Aortic smooth muscle cell (primary cell): ENCODE measurements around the gene ZBTB17. TPM values are rescaled to one million over a fixed set of nuclear protein-coding genes. Genes with fewer than 3 reads are reported as not detected.

ENCODE experiments used
- total RNA-seq: library from RNA; depleted of rRNA; stranded (reverse); fragments of >200 nt; gene quantifications from 2 replicates; pipeline ENCODE4 v1.2.3, GENCODE V29; 2014

The ZBTB17 gene
- total RNA-seq, result 22.1 and 27.2 TPM in 2 replicates

DNA sequence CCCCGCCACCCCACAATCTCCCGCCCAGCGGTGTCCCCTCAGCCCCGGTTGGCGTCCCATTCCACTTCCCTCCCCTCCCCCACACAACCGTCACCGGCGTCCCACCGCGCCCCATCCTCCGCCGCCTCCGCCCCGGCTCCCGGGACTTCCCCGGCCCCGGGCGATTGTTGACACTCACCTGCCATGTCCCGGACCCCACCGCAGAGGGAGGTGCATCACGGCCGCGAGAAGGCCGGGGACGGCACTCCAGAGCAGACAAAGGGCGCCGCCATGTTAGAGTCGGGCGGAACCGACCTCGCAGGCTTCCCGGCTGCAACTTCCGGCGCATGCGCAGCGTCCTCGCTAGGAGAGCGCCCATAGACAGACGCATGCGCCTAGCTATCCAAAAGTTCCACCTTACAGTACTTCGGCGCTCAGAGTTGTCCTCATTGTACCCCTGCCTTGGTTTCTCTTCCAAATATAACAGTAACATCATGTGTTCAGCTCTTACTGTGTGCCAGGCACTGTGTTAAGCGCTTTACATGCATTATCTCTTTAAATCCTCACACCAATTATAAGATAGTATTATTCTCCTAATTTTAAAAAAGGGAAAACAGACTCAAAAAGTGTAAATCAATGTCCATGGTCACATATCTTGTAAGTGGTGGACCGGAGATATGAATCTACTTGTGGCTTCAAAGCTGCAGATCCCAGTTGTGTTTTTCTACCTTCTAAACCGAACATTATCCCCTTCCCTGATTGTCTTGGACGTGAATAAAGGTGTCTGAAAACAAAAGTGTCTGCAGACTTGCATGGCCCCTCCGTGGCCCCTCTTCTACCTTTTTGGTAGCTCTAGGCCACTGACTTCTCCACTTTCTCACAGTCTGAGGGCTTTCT, at the start of gene ZBTB17:
TSS of gene ZBTB17 (minus strand) at position 297 of the 876 bp plus-strand sequence. CDS start 27,606 bp downstream, outside the sequence.

DNA sequence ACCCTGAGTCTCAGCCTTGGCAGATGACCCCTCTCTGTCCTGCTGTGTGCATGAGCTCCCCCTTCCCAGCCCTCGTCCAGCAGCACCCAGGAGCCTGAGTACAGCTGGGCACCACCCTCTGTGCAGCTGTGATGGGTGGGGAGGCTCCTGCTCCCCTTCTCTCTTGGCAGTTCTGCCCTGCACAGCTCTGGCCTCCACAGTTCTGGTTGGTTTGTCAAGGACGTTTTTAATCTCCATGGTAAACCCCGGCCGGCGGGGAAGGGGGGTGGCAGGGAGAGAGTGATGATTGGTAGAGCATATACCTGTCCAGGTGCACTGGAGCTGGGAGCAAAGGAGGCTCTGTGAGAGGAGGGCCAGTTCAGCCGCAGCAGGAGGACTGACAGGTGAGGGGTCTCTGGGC, 45.8 kb upstream of the ZBTB17 start, which contains the start of gene CLCNKA:
TSS of gene CLCNKA (plus strand) at position 356 of the 400 bp plus-strand sequence. CDS start 584 bp downstream, outside the sequence.

DNA sequence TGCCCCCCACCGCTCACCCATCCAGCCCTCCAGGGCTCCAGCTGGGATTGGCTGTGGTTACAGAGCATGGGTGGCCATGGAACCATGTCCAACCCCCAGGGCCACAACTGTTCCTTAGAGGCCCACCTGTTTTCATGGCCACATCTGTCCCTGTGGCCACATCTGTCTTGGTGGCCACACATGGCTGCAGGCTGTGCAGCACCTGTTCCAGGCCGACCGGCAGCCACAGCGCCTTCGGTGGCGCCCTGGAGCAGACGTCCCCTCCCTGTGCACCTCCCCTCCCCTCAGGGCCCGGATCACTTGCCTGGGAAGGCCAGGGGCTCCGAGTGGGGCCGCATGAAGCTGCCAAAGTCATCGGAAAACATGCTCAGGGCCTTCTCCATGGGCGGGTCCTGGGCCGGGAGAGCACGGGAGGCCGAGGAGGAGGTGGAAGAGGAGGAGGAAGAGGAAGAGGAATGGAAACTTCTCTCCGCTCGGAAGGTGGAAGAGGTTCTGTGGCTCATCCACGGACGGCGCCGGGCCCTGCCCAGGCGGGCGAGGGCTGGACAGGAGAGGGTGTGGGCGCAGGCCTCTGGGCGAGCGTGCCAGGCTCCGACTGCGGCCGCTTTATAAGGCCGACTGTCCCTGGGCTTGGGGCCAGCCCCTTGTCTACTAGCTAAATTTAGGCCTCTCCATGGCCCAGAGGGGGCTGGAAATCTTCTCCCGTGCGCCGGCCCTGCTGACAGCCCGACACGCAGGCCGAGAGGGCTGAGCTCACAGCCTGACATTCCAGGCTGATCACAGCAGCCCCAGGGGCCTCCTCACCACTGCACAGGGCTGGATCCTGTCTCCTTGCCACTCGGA, 41.8 kb upstream of the ZBTB17 start, which contains the start of gene HSPB7:
TSS of gene HSPB7 (minus strand) at position 583 of the 843 bp plus-strand sequence. CDS start at position 503, 80 bp downstream.

Other genes with a start within 250 kb of the ZBTB17 start
- 0.26 and 0.62 TPM in 2 replicates for gene SLC25A34, start 239.8 kb downstream of the ZBTB17 start, total RNA-seq
- gene TMEM82, start 233.6 kb downstream of the ZBTB17 start, total RNA-seq, result not detected in 2 replicates
- gene FBLIM1, start 217.3 kb downstream of the ZBTB17 start, total RNA-seq, result 70.9 and 129 TPM in 2 replicates
- 11.7 and 12.0 TPM in 2 replicates for gene UQCRHL, start 168.5 kb downstream of the ZBTB17 start, total RNA-seq
- 15.1 and 20.9 TPM in 2 replicates for gene SPEN, start 128.4 kb downstream of the ZBTB17 start, total RNA-seq
- gene SRARP, start 28.1 kb upstream of the ZBTB17 start, total RNA-seq, result not detected in 2 replicates
- gene HSPB7, start 41.9 kb upstream of the ZBTB17 start, total RNA-seq, result 4.6 and 21.6 TPM in 2 replicates
- gene CLCNKA, start 45.9 kb upstream of the ZBTB17 start, total RNA-seq, result not detected in 2 replicates
- under 0.01 TPM in 1 of 2 replicates, not detected in the other for gene CLCNKB, start 67.7 kb upstream of the ZBTB17 start, total RNA-seq
- gene FAM131C, start 97.5 kb upstream of the ZBTB17 start, total RNA-seq, result 0.31 and 0.53 TPM in 2 replicates
- gene EPHA2, start 180.0 kb upstream of the ZBTB17 start, total RNA-seq, result 35.3 and 35.4 TPM in 2 replicates
- gene ARHGEF19, start 236.6 kb upstream of the ZBTB17 start, total RNA-seq, result 1.2 and 2.2 TPM in 2 replicates